Activated CD4-positive, CD25-positive, alpha-beta regulatory T cell treated with anti-CD3 and anti-CD28 coated beads, Interleukin-2, amount 50 U/mL, for 24 hours (primary cell): ENCODE results near the gene NDUFC1.
"Not testable (repeated sequence)": the region's sequence is repeated elsewhere in the genome, so short reads cannot be mapped to it uniquely, and the experiment has no call there.

ENCODE experiments used
- ATAC-seq, 2 donors: fragments of 150-1000 bp; cut with Tn5 transposase; one replicate each; pipeline ENCODE4 v1.10.0; 2021; ENCODE audit warnings: mild to moderate bottlenecking in 1 of 2, moderate library complexity in 1 of 2

Gene NDUFC1

GRCh38 chr4:139297001-139297410 lies 5.3 kb downstream of the NDUFC1 start:
- no peak for ATAC-seq

GRCh38 chr4:139295942-139296299 lies 6.4 kb downstream of the NDUFC1 start:
- peak; percentile 11 to 21 for ATAC-seq

GRCh38 chr4:139295206-139295941 lies 6.9 kb downstream of the NDUFC1 start:
- peak; percentile 94 to 96 for ATAC-seq

- ATAC-seq: no peak
These were observed 16.0 kb downstream of the NDUFC1 start for GRCh38 chr4:139286186-139286698.

- ATAC-seq: no peak
These were observed 19.6 kb downstream of the NDUFC1 start for GRCh38 chr4:139282721-139283075.

GRCh38 chr4:139282065-139282720 lies 20.1 kb downstream of the NDUFC1 start:
- ATAC-seq: no peak

- ATAC-seq: peak; percentile 46 to 55
These were observed 22.3 kb downstream of the NDUFC1 start, which contains the start of gene MGARP for GRCh38 chr4:139279760-139280620. Gene MGARP (minus strand): TSS chr4:139280225. CDS start chr4:139280158, 67 bp downstream.

- ATAC-seq: no peak
These were observed 23.1 kb downstream of the NDUFC1 start for GRCh38 chr4:139278912-139279759.

- ATAC-seq: no peak
These were observed 23.8 kb downstream of the NDUFC1 start for GRCh38 chr4:139278485-139278884.

- ATAC-seq: no peak
These were observed 27.0 kb downstream of the NDUFC1 start for GRCh38 chr4:139275281-139275735.

- no peak for ATAC-seq
These were observed 27.5 kb downstream of the NDUFC1 start for GRCh38 chr4:139274790-139275189.

- no peak for ATAC-seq
These were observed 28.4 kb downstream of the NDUFC1 start for GRCh38 chr4:139273835-139274234.

GRCh38 chr4:139267301-139267700 lies 35.0 kb downstream of the NDUFC1 start:
- ATAC-seq: no peak

GRCh38 chr4:139266583-139267257 lies 35.6 kb downstream of the NDUFC1 start:
- peak; percentile 87 to 93 for ATAC-seq

- no peak for ATAC-seq
These were observed 36.1 kb downstream of the NDUFC1 start for GRCh38 chr4:139266208-139266582.

- ATAC-seq: no peak
These were observed 36.6 kb downstream of the NDUFC1 start for GRCh38 chr4:139265654-139266053.

- ATAC-seq: no peak
These were observed 45.9 kb downstream of the NDUFC1 start for GRCh38 chr4:139256349-139256748.

GRCh38 chr4:139255581-139255980 lies 46.7 kb downstream of the NDUFC1 start:
- ATAC-seq: not testable (repeated sequence)

GRCh38 chr4:139253713-139254112 lies 48.6 kb downstream of the NDUFC1 start:
- ATAC-seq: no peak

- no peak for ATAC-seq
These were observed 49.2 kb downstream of the NDUFC1 start for GRCh38 chr4:139253046-139253445.

- ATAC-seq: no peak
These were observed 54.5 kb downstream of the NDUFC1 start for GRCh38 chr4:139247700-139248238.
